Astrocyte (in vitro differentiated cells and primary cell): ENCODE data around the gene HOXD10. TPM values are rescaled to one million over a fixed set of nuclear protein-coding genes. Genes with fewer than 3 reads are reported as not detected.

Experiments used
- DNase-seq: peaks from one replicate; pipeline ENCODE4 v3.0.0-alpha.2; 2010; ENCODE audit warnings: low read depth
- FAIRE-seq: peaks from 2 replicates; lab custom pipeline; 2011; peaks lifted over from hg19 to GRCh38; lab: Jason Lieb, UNC
- H2AFZ ChIP-seq: 2 replicates; pipeline ENCODE4 v1.6.0; 2012; ENCODE audit warnings: low read depth, low read length, inconsistent platforms
- H3K27ac ChIP-seq: 2 replicates; pipeline ENCODE4 v1.5.1; 2011; ENCODE audit warnings: low read depth, low read length, inconsistent platforms
- H3K27me3 ChIP-seq: 2 replicates; pipeline ENCODE4 v1.6.0; 2011; ENCODE audit warnings: low read length, inconsistent platforms; ENCODE audit not compliant: insufficient read depth
- H3K36me3 ChIP-seq: 2 replicates; pipeline ENCODE4 v1.5.1; 2011; ENCODE audit warnings: low read length, inconsistent platforms; ENCODE audit not compliant: insufficient read depth
- H3K4me1 ChIP-seq: 2 replicates; pipeline ENCODE4 v1.5.1; 2011; ENCODE audit warnings: low read length, inconsistent platforms; ENCODE audit not compliant: insufficient read depth
- H3K4me2 ChIP-seq: 2 replicates; pipeline ENCODE4 v1.6.0; 2012; ENCODE audit warnings: low read length, inconsistent platforms
- H3K4me3 ChIP-seq: 2 replicates; pipeline ENCODE4 v1.5.1; 2011; ENCODE audit warnings: low read depth, mild to moderate bottlenecking, low read length, inconsistent platforms; ENCODE audit not compliant: insufficient read depth
- H3K79me2 ChIP-seq: 2 replicates; pipeline ENCODE4 v1.6.0; 2012; ENCODE audit warnings: mild to moderate bottlenecking, low read length, inconsistent platforms; ENCODE audit not compliant: insufficient read depth
- H3K9ac ChIP-seq: 2 replicates; pipeline ENCODE4 v1.6.0; 2012; ENCODE audit warnings: mild to moderate bottlenecking, low read length, inconsistent platforms
- H3K9me3 ChIP-seq: 2 replicates; pipeline ENCODE4 v1.5.1; 2012; ENCODE audit warnings: low read depth, mild to moderate bottlenecking, low read length, inconsistent platforms; ENCODE audit not compliant: insufficient read depth
- H4K20me1 ChIP-seq: 2 replicates; pipeline ENCODE4 v1.6.0; 2012; ENCODE audit warnings: low read length, inconsistent platforms; ENCODE audit not compliant: insufficient read depth
- H3K27ac Mint-ChIP-seq: one replicate; pipeline ENCODE4 v1.8.0; 2021; ENCODE audit warnings: mild to moderate bottlenecking, mixed read lengths; ENCODE audit not compliant: unreplicated experiment
- H3K27me3 Mint-ChIP-seq: one replicate; pipeline ENCODE4 v1.8.0; 2021; ENCODE audit warnings: low read depth, mixed read lengths; ENCODE audit not compliant: unreplicated experiment
- H3K36me3 Mint-ChIP-seq: one replicate; pipeline ENCODE4 v1.8.0; 2021; ENCODE audit warnings: low read depth, mixed read lengths; ENCODE audit not compliant: unreplicated experiment
- H3K4me1 Mint-ChIP-seq: one replicate; pipeline ENCODE4 v1.8.0; 2021; ENCODE audit warnings: low read depth, mixed read lengths; ENCODE audit not compliant: unreplicated experiment
- H3K4me3 Mint-ChIP-seq: one replicate; pipeline ENCODE4 v1.8.0; 2021; ENCODE audit warnings: mild to moderate bottlenecking, moderate library complexity, mixed read lengths; ENCODE audit not compliant: unreplicated experiment
- H3K9me3 Mint-ChIP-seq: one replicate; pipeline ENCODE4 v1.8.0; 2021; ENCODE audit warnings: mild to moderate bottlenecking, mixed read lengths; ENCODE audit not compliant: unreplicated experiment
- CTCF ChIP-seq: IDR thresholded peaks from 2 replicates; pipeline ENCODE4 v1.5.1; 2011; ENCODE audit warnings: low read depth, mild to moderate bottlenecking, inconsistent platforms, low read length, moderate library complexity; ENCODE audit not compliant: insufficient read depth
- EZH2 ChIP-seq: IDR thresholded peaks from 2 replicates; pipeline ENCODE4 v1.6.1; 2012; ENCODE audit warnings: mild to moderate bottlenecking, low read length, inconsistent platforms; ENCODE audit not compliant: insufficient read depth
- total RNA-seq: library from RNA; stranded (reverse); gene quantifications from 2 replicates; pipeline ENCODE4 v1.2.1, GENCODE V29; 2021

HOXD10 gene
- total RNA-seq, 1 donor from 2014 or later: not detected

GRCh38 chr2:176100547-176101140 lies 15.9 kb upstream of the HOXD10 start:
- Mint-ChIP-seq H3K27me3 (peaks cover 92% of the 10 kb centered on the region), H3K4me1 (peaks cover 6% of the 10 kb centered on the region), H3K36me3 (no peaks in the 10 kb centered on the region), H3K4me3 (no peak overlapping the region), H3K9me3 (peaks cover 19% of the 10 kb centered on the region), H3K27ac (peak overlapping the region; percentile 26)
- Histone ChIP-seq H3K9me3 (peaks cover 21% of the 10 kb centered on the region), H3K36me3 (no peaks in the 10 kb centered on the region), H4K20me1 (peaks cover 5% of the 10 kb centered on the region), H3K79me2 (no peaks in the 10 kb centered on the region), H3K4me2 (no peak overlapping the region), H3K4me3 (no peak overlapping the region), H3K9ac (no peak overlapping the region), H3K4me1 (peaks cover 7% of the 10 kb centered on the region), H3K27ac (no peak overlapping the region), H2AFZ (no peak overlapping the region), H3K27me3 (peaks cover 98% of the 10 kb centered on the region)
- FAIRE-seq (no peak), DNase-seq (no peak)
- TF ChIP-seq CTCF: no peak
- TF ChIP-seq EZH2: no peak

- H3K4me2 ChIP-seq: no peak overlapping the region
- peaks cover 20% of the 10 kb centered on the region for H3K9me3 ChIP-seq
- no peak overlapping the region for H3K4me3 ChIP-seq
- FAIRE-seq (no peak), DNase-seq (no peak)
- Mint-ChIP-seq H3K27ac (peak overlapping the region; percentile 26), H3K27me3 (peaks cover 93% of the 10 kb centered on the region), H3K36me3 (no peaks in the 10 kb centered on the region), H3K4me3 (no peak overlapping the region), H3K4me1 (peaks cover 6% of the 10 kb centered on the region), H3K9me3 (peaks cover 24% of the 10 kb centered on the region)
- peaks cover 7% of the 10 kb centered on the region for H3K4me1 ChIP-seq
- no peaks in the 10 kb centered on the region for H3K36me3 ChIP-seq
- no peak overlapping the region for H3K27ac ChIP-seq
- H2AFZ ChIP-seq: no peak overlapping the region
- no peak for TF ChIP-seq CTCF
- TF ChIP-seq EZH2: no peak
- peaks cover 9% of the 10 kb centered on the region for H4K20me1 ChIP-seq
- no peaks in the 10 kb centered on the region for H3K79me2 ChIP-seq
- H3K9ac ChIP-seq: no peak overlapping the region
- peaks cover 98% of the 10 kb centered on the region for H3K27me3 ChIP-seq
Measured at GRCh38 chr2:176101216-176101830, 15.3 kb upstream of the HOXD10 start.

- H3K4me2 ChIP-seq: no peak overlapping the region
- no peak overlapping the region for H3K4me3 ChIP-seq
- peaks cover 17% of the 10 kb centered on the region for H3K9me3 ChIP-seq
- peaks cover 7% of the 10 kb centered on the region for H4K20me1 ChIP-seq
- Mint-ChIP-seq H3K36me3 (no peaks in the 10 kb centered on the region), H3K9me3 (peaks cover 24% of the 10 kb centered on the region), H3K4me3 (no peak overlapping the region), H3K4me1 (peaks cover 7% of the 10 kb centered on the region), H3K27me3 (peaks cover 90% of the 10 kb centered on the region), H3K27ac (no peak overlapping the region)
- no peak overlapping the region for H3K9ac ChIP-seq
- H3K27ac ChIP-seq: no peak overlapping the region
- no peak overlapping the region for H2AFZ ChIP-seq
- no peaks in the 10 kb centered on the region for H3K79me2 ChIP-seq
- DNase-seq: no peak
- H3K36me3 ChIP-seq: no peaks in the 10 kb centered on the region
- H3K27me3 ChIP-seq: peaks cover 95% of the 10 kb centered on the region
- H3K4me1 ChIP-seq: peaks cover 2% of the 10 kb centered on the region
- FAIRE-seq: no peak
- TF ChIP-seq EZH2 (no peak), CTCF (no peak)
Measured at GRCh38 chr2:176101842-176102241, 14.7 kb upstream of the HOXD10 start.
